Hepatocyte (in vitro differentiated cells): ENCODE results near the gene CFAP92.

Experiments
- EZH2 ChIP-seq: fragments of 200-600 bp; sonication (generic); IDR thresholded peaks from 2 replicates; pipeline ENCODE4 v1.6.1; 2016; ENCODE audit warnings: antibody characterized with exemption, mild to moderate bottlenecking, borderline replicate concordance
- TF ChIP-seq, protein P1 (sequence below): fragments of 200-600 bp; sonication (generic); IDR thresholded peaks from 2 replicates; pipeline ENCODE4 v1.5.1; 2016; ENCODE audit warnings: antibody characterized with exemption, mild to moderate bottlenecking; ENCODE audit not compliant: poor library complexity

DNA sequence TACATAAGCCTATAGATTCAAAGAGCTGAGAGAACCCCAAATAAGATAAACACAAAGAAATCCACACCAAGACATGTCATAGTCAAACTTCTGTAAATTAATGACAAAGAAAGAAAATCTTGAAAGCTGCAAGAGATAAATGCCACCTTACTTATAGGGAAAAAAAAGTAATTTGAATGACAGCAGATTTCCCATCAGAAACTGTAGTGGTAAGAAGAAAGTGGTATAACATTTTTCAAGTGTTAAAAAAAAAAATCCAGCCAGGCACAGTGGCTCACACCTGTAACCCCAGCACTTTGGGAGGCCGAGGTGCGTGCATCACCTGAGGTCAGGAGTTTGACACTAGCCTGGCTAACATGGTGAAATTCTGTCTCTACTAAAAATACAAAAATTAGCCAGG lies 37.4 kb downstream of the CFAP92 start:
- TF ChIP-seq EZH2, result no peak
- TF ChIP-seq, protein P1, sequence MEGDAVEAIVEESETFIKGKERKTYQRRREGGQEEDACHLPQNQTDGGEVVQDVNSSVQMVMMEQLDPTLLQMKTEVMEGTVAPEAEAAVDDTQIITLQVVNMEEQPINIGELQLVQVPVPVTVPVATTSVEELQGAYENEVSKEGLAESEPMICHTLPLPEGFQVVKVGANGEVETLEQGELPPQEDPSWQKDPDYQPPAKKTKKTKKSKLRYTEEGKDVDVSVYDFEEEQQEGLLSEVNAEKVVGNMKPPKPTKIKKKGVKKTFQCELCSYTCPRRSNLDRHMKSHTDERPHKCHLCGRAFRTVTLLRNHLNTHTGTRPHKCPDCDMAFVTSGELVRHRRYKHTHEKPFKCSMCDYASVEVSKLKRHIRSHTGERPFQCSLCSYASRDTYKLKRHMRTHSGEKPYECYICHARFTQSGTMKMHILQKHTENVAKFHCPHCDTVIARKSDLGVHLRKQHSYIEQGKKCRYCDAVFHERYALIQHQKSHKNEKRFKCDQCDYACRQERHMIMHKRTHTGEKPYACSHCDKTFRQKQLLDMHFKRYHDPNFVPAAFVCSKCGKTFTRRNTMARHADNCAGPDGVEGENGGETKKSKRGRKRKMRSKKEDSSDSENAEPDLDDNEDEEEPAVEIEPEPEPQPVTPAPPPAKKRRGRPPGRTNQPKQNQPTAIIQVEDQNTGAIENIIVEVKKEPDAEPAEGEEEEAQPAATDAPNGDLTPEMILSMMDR, result no peak
